GM18507 (cell line): ENCODE measurements around the gene XAB2.

ENCODE experiments used
- DNase-seq: peaks from one replicate; pipeline ENCODE4 v3.0.0; 2011; ENCODE audit warnings: low read depth; ENCODE audit not compliant: insufficient read length; ENCODE audit errors: extremely low spot score
- FAIRE-seq: peaks from 2 replicates; lab custom pipeline; 2011; peaks lifted over from hg19 to GRCh38; lab: Jason Lieb, UNC

XAB2 gene

DNA sequence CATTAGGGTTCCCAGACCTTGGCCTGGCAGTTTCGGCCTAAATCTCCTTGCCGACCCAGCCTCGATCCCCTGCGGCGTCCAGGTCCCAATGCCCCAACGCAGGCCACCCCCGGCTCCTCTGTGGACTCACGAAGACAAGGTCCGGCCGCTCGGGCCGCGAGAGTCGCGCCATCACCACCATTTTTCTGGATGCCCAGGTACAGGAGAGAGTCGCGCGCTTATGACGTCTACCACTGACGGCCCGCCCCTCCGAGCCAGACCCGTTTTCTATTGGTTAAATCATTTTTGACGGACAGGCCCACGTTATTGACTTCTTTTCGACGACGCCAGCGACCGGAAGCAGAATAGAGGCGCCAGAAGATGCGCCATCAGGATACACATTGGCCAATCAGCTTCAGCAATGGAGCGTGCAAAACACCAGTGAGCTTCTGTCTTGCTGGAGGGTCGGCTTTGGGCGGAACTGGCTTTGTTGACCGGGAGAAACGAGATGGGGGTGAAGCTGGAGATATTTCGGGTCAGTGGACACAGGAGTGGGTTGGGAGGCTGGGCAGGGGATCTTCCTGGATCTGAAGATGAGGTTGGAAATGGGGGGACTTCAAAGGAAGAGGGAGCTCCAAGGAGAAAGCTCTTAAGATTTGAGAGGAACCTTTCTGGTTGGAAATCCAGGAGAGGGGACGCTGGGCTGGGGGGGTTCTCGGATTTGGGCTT lies at the start of gene XAB2, which contains the start of gene PET100:
TSS of gene XAB2 (minus strand) at position 199 of the 708 bp plus-strand sequence. CDS start at position 181, 18 bp downstream.
TSS of gene PET100 (plus strand) at position 447 of the 708 bp plus-strand sequence. CDS start at position 488, 41 bp downstream.
- peak; percentile 100 for FAIRE-seq
- peak; percentile 98 for DNase-seq

DNA sequence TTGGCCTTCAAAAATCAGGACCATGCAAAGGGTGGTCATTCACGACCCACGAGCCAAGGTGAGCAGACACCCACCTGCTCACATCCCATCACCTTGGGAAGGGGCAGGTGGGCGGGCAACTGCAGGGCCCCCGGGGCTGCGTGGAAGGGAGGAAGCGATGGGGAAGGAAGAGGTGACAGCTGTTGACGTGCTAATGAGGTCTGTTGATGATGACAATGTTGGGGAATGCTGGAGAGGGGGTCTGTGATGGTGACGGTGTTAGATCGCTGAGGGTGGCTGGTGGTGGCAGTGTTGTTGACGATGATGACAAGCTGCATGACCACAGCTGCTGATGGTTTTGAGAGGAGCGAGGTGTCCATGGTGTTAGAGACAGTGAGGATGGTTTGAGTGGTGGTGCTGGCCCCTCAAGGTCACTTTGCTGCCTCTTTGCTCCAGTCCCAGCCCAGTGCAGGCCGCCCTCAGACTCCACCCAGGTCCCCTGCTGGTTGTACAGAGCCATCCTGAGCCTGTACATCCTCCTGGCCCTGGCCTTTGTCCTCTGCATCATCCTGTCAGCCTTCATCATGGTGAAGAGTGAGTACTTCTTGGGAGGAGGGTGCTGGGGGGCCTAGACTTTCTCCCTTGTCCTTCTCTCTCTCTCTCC lies 48.4 kb upstream of the XAB2 start:
- DNase-seq: no peak
- no peak for FAIRE-seq

DNA sequence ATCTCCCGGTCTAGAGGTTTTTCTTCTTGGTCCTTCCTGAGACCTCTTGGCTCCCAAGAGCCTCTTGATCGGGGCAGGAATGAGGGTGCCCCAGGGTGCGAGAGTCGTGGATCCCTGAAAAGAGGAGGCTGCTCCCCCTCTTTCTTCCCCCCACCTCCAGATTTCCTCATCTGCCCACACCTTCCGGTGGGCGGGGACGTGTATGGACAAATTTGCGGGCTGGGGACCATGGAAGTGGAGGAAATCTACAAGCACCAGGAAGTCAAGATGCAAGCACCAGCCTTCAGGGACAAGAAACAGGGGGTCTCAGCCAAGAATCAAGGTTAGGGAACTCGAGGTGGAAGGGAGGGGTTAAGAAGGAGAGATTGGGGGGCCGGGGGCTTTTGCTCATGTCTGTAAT lies 47.5 kb upstream of the XAB2 start, which contains the start of gene MCEMP1:
TSS of gene MCEMP1 (plus strand) at position 237 of the 400 bp plus-strand sequence. CDS start at position 268, 31 bp downstream.
- DNase-seq (no peak), FAIRE-seq (no peak)

DNA sequence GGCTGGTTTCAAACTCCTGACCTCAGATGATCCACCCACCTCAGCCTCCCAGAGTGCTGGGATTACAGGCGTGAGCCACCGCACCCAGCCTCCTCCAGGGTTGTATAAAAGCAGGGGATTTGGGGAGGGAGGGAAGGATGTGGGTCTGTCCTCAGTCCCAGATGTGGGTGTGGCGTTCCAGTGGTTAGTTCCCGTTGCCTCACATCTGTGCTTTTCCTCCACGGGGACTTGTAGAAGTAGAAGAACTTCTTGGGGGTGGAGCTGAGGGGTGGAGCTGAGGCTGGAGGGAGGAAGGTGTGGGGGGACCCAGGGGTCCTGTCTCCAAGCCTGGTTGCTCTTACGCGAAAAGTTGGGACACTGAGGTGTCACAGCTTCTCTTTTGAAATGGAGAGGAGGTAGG lies 47.0 kb upstream of the XAB2 start:
- DNase-seq (no peak), FAIRE-seq (peak; percentile 42)

DNA sequence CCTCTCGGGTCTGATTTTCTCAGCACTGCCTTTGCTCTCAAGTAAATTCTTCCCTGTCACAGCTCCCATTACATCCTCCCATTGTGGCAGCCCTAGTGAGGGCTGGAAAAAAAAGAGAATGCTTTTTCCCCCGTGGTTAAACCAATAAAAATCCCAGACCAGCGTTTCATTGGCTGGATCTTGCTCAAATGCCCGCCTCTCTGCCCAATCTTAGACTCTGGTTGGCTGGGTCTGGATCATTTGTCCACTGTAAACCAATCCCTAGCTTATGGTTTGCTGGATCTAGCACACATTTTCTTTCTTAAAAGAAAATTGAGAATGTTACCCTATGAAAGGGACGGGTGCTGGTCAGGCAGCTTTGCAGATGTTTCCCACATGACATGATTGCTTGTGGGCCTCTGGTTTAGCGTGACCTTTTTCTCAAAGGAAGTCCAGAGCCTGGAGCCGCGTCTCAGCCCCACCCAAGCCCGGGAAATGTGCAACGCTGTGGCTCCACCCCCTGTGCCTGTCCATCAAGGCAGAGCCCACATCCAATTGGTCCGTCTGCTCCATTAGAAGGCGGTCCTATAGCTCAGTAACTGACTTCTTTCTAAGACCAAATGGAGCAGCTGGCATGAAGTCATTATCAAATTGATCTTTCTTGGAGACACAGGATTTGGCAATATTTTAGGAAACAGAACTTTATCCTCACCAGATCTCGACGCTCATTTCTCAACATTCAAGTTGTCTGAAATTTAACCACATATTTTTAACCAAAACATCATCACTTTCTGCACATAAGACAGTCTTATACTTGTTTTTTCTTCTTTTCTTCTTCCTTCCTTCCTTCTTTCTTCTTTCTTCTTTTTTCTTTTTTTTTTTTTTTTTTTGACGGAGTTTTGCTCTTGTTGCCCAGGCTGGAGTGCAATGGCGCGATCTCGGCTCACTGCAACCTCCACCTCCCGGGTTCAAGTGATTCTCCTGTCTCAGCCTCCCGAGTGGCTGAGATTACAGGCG lies 45.0 kb upstream of the XAB2 start:
- no peak for DNase-seq
- peak; percentile 21 for FAIRE-seq

DNA sequence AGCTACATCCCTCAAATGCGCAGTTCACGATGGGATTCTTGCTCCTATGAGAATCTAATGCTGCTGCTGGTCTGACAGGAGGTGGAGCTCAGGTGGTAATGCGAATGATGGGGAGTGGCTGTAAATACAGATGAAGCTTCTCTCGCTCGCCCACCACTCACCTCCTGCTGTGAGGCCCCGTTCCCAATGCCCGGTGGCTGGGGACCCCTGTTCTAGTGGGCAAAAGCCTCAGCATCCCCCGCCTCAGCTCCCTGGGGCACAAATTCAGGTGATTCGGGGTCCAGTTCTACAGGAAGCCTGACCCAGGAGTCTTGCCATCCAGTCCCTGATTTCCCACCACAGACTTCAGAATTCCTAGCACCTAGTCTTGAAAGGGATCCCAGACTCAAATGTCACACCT lies 43.2 kb upstream of the XAB2 start:
- FAIRE-seq (no peak), DNase-seq (no peak)

DNA sequence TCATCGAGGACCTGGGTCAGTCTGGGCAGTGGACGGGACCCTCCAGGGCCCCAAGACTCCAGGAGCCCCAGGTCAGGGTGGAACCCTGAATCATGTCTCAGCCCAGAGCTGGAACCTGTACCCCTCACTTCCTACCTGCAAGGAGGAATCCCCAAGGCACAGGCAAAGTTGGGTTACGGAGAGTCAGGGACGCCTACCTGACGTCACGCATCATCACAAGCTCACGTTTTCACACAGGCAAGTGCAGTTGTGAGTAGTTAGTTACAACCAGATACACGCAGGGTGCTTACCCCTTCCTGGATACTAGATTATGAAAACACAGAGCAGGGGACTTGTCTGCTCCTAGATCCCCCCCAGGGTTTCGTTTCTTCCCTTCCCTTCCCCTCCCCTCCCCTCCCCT lies 41.4 kb upstream of the XAB2 start:
- FAIRE-seq: no peak
- DNase-seq: no peak

DNA sequence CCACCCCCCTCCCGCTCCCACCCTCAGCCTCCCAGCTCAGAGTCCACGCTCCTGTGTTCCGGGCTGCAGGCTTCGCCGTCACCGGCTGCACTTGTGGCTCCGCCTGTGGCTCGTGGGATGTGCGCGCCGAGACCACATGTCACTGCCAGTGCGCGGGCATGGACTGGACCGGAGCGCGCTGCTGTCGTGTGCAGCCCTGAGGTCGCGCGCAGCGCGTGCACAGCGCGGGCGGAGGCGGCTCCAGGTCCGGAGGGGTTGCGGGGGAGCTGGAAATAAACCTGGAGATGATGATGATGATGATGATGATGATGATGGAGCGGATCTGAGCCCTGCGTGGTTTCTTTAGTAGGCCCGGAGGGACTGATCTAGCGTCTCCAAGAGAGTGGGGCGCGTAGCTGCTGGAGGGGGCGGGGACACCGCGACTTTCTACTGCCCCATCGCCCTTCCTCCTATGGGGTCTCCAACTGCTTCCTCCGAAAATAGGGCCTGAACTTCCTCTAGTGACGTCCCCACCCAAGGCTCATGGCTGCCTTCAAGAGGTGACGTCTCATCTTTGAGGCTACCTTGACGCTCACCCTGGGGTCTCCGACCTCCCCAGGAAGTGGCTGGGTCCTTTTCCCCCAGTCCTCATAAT lies 40.9 kb upstream of the XAB2 start:
- no peak for DNase-seq
- FAIRE-seq: no peak

DNA sequence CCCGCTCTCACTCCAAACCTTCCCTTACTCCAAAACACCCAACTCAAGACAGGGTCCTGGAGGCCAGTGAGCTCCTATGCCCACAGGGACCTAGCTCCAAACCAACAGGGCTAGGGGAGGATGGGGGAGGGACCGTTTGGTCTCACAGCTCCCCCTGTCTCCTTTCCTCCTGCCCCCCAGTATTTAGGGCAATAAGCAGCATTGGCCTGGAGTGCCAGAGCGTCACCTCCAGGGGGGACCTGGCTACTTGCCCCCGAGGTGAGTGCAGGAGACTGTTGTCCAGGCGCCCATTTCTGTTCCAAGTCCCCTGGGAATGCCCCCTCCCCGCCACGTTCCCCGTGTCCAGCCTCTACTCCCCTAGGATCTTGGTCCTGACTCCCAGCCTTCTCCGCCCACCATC lies 40.3 kb upstream of the XAB2 start:
- DNase-seq: no peak
- no peak for FAIRE-seq

DNA sequence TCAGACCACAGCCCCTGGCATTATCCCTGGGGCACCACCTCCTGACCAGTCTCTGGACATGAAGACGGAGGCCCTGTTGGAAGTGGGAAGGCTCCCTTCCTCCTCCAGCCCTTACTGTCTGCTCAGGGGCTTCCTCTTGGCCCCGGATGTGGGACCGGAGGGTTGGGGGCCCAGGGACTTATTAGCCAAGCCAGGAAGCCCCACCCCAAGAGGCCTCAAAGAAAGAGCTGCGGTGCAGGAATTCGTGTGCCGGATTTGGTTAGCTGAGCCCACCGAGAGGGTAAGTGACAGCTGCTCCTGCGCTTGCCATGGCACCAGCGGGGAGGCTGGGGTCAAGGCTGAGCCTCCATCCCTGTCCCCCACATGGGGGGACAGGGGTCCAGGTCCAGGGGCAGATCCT lies 39.5 kb upstream of the XAB2 start, which contains the start of gene RETN:
TSS of gene RETN (plus strand) at position 208 of the 400 bp plus-strand sequence. CDS start 278 bp downstream, outside the sequence.
- DNase-seq: no peak
- no peak for FAIRE-seq

DNA sequence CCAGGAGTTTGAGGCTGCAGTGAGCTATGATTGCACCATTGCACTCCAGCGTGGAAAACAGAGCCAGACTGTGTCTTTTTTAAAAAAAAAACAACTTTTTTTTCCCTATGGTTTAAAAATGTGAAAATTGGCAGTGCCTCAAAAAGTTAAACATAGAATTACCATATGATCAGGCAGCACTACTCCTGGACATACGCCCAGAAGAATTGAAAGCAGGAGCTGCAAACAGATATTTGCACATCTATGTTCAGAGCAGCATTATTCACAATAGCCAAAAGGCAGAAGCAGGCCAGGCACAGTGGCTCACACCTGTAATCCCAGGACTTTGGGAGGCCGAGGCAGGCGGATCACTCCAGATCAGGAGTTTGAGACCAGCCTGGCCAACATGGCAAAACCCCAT lies 35.7 kb upstream of the XAB2 start:
- FAIRE-seq (no peak), DNase-seq (no peak)

DNA sequence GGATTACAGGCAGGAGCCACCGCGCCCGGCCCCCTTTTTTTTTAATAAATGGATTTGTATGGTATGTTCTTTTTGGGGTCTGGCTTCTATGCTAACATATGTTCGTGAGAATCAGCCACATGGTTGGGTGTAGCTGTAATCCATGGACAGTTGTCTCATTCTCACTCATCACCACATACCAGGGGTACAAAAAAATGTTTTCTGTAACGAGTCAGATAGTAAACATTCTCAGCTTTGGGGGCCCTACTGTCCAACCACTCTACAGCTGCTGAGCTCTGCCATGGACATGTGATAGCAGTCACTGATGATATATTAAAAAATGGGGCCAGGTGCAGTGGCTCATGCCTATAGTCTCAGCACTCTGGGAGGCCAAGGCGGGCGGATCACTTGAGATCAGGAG lies 34.4 kb upstream of the XAB2 start:
- FAIRE-seq: no peak
- DNase-seq: no peak

DNA sequence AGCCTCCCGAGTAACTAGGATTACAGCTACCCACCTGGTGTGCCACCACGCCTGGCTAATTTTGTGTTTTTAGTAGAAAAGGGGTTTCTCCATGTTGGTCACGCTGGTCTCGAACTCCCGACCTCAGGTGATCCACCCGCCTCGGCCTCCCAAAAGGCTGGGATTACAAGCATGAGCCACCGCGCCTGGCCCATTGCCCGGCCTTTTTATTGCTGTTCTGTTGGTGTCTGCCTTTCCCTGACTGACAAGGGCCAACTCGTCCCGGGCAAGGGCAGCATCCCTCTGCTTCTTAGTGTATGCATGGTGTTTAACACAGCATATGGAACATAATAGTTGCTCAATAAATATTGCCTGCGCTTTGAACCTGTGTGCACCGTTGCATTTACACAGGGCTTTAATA lies 33.3 kb upstream of the XAB2 start:
- FAIRE-seq (no peak), DNase-seq (no peak)

DNA sequence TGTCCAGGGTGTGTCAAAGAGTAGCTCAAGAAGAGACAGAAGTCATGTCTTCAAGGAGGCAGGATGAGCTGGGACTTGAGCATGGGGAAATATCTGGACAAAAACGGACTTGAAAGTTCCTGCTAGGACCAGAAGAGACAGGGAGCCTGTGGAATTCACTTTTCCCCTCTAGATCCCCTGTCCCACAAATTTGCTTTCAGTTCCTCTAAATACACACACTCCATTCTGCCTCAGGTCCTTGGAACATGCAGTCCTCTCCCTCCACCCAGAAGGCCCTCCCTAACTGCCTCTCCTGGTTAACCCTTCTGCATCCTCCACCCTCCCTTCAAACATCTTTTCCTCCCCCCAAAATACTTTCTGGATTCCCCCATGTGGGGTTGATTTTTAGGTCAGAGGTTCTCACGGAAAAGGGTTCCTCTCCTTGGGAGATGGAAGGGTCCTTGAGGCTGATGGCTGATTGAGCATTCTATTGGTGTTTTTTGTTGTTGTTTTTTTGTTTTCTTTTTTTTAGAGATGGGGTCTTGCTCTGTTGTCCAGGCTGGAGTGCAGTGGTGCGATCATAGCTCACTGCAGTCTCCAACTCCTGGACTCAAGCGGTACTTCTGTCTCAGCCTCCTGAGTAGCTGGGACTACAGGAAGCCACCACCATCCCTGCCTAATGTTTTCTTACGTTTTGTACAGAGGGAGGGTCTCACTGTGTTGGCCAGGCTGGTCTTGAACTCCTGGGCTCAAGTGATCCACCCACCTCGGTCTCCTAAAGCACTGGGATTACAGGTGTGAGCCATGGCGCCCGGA lies 32.6 kb upstream of the XAB2 start:
- FAIRE-seq (no peak), DNase-seq (no peak)

DNA sequence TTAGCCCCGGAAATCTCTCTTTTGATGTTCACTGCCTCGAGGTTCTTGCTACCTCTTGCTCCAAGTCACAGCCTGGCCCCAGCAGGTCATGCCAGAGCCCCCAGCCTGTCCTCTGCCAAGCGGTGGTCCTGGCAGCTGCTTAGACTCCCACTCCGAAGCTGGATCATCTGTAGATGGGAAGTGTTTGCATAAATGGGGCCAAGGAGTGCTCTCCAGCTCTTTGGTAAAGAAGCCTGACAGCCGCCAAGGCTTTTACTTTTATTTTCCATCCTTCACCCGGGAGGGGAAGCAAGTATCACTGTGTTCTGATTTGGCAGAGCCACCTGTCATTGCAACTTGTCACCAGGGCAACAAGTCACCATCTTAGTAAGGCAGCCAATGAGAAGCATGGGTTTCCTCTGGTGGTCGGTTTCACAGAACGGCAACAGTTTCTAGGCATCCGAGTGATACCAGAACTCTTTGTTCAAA lies 28.9 kb upstream of the XAB2 start:
- FAIRE-seq (peak; percentile 95), DNase-seq (peak; percentile 87)

DNA sequence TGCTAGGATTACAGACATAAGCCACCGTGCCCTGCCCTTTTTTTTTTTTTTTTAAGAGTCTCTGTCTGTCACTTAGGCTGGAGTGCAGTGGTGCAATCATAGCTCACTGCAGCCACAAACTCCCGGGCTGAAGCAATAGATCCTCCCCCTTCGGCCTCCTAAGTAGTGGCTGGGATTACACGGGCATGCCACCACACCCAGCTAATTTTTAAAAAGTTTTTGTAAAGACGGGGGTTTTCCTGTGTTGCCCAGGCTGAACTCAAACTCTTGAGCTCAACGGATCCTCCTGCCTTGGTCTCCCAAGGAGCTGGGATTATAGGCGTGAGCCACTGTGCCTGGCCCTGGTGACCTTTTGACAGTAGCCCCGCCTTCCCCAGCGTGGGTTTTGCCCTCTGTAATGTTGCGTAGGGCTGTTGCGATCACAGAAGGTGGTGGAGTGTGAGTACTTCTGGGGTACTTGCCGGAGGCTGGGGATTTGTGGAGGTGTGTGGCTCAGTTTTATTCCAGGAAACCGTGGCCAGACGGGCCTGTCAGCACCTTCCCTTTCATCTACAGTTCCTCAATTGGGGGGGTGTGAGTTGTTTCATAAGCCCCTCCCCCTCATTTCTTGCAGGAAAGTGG lies 27.9 kb upstream of the XAB2 start:
- FAIRE-seq (no peak), DNase-seq (no peak)

DNA sequence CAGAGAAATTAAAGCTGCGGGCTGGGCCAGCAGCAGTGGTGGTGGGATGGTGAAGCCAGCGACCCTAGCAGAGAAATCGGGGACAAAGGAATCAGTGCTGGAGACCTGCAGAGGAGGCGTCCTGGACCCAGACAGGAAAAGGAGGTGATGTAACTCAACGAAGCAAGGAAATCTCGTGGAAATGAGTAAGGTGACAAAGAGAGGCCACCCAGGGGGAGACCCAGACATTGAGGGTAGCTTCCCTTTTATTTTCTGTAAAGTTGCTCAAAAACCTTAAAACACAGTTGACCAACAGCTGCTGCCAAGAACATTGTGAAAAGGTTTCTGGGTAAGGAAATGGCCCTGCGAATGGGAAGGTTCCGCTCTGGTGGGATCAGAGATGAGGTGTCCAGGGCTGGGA lies 26.2 kb upstream of the XAB2 start:
- no peak for FAIRE-seq
- no peak for DNase-seq

DNA sequence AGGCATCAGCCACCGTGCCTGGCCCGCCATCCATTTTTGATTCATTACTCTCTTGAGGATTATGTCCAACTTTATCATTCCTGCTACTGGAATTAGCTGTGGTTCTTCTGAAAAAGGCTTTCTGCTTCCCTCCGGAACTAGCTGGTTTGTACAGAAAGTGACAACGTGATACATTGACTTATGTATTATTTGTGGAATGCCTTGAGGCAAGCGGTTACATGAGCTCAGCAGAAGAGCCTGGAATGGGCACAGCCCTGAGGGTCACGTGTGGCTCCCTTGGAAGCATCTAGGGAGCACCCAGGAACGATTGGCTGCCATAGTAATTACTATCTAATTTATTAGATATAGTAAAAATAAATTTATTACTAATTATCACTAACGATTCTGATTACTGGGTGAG lies 25.1 kb upstream of the XAB2 start:
- FAIRE-seq (no peak), DNase-seq (no peak)
